Measurements from ENCODE around the gene SLC38A8.

DNA sequence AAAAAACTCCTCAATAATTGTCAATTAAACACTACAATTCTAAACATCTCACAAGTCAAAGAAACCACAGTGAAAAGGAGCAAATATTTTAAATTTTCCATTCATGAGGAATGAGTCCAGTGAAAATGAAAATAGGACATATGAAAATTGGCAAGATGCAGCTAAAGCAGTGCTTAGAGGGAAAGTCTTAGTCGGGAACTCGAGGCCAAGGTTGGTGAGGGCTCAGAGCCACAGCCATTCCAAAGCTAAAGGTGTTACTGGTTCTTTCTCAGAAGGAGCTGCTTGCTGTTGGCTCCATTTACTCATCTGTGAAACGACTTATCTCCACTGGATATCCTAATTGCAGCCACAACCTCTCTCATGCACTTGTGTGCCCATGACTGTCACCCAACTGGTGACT is 6.5 kb downstream of the SLC38A8 start:
- TF ChIP-seq, protein P1, sequence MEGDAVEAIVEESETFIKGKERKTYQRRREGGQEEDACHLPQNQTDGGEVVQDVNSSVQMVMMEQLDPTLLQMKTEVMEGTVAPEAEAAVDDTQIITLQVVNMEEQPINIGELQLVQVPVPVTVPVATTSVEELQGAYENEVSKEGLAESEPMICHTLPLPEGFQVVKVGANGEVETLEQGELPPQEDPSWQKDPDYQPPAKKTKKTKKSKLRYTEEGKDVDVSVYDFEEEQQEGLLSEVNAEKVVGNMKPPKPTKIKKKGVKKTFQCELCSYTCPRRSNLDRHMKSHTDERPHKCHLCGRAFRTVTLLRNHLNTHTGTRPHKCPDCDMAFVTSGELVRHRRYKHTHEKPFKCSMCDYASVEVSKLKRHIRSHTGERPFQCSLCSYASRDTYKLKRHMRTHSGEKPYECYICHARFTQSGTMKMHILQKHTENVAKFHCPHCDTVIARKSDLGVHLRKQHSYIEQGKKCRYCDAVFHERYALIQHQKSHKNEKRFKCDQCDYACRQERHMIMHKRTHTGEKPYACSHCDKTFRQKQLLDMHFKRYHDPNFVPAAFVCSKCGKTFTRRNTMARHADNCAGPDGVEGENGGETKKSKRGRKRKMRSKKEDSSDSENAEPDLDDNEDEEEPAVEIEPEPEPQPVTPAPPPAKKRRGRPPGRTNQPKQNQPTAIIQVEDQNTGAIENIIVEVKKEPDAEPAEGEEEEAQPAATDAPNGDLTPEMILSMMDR (IDR thresholded peaks at IDR 0.05; ENCODE audit: low read depth, low read length, poor library complexity, severe bottlenecking), result no peak
- TF ChIP-seq EZH2phosphoT487 (IDR thresholded peaks at IDR 0.05; ENCODE audit: borderline replicate concordance, low read length), result no peak

All from DOHH2 (cell line).